ENCODE data around the gene NCF2.

GRCh38 chr1:183620311-183620710 is 30.1 kb upstream of the NCF2 start:
- TF ChIP-seq, protein P1, sequence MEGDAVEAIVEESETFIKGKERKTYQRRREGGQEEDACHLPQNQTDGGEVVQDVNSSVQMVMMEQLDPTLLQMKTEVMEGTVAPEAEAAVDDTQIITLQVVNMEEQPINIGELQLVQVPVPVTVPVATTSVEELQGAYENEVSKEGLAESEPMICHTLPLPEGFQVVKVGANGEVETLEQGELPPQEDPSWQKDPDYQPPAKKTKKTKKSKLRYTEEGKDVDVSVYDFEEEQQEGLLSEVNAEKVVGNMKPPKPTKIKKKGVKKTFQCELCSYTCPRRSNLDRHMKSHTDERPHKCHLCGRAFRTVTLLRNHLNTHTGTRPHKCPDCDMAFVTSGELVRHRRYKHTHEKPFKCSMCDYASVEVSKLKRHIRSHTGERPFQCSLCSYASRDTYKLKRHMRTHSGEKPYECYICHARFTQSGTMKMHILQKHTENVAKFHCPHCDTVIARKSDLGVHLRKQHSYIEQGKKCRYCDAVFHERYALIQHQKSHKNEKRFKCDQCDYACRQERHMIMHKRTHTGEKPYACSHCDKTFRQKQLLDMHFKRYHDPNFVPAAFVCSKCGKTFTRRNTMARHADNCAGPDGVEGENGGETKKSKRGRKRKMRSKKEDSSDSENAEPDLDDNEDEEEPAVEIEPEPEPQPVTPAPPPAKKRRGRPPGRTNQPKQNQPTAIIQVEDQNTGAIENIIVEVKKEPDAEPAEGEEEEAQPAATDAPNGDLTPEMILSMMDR (conservative IDR thresholded peaks at IDR 0.05; ENCODE audit: low read depth, low read length): no peak
- TF ChIP-seq EZH2 (IDR thresholded peaks at IDR 0.05; ENCODE audit: borderline replicate concordance, low read depth, low read length, poor library complexity, severe bottlenecking): no peak

Data from A673 (cell line).